SK-N-MC (cell line): ENCODE data around the gene ZNF710.

ENCODE experiments used
- DNase-seq: peaks from one replicate; pipeline ENCODE4 v3.0.0-alpha.2; 2011; ENCODE audit warnings: low read depth, low spot score
- H3K27ac ChIP-seq: fragments of 200-600 bp; sonication (generic); 2 replicates; pipeline ENCODE4 v1.5.1; 2016; ENCODE audit warnings: mixed run types
- H3K36me3 ChIP-seq: fragments of 200-600 bp; sonication (generic); 2 replicates; pipeline ENCODE4 v1.6.1; 2017; ENCODE audit warnings: antibody characterized with exemption, low read length, mixed read lengths; ENCODE audit not compliant: insufficient read depth
- H3K4me3 ChIP-seq: fragments of 200-600 bp; sonication (generic); 2 replicates; pipeline ENCODE4 v1.5.1; 2016
- H3K9ac ChIP-seq: fragments of 200-600 bp; sonication (generic); 2 replicates; pipeline ENCODE4 v1.8.0; 2017; ENCODE audit warnings: mixed run types, mixed read lengths; ENCODE audit not compliant: insufficient read length
- H3K9me3 ChIP-seq: fragments of 200-600 bp; sonication (generic); 2 replicates; pipeline ENCODE4 v1.6.1; 2017; ENCODE audit warnings: low read depth, mild to moderate bottlenecking, antibody characterized with exemption, low read length, moderate library complexity, mixed read lengths
- EZH2 ChIP-seq: fragments of 200-600 bp; sonication (generic); IDR thresholded peaks from one replicate; pipeline ENCODE4 v1.6.1; 2017; ENCODE audit warnings: antibody characterized with exemption
- FOXP2 ChIP-seq: optimal IDR thresholded peaks from 2 replicates; pipeline ENCODE3; 2011; ENCODE audit warnings: mild to moderate bottlenecking, moderate library complexity; ENCODE audit not compliant: insufficient read depth; ENCODE audit errors: extremely low read length, control extremely low read depth
- POLR2AphosphoS5 ChIP-seq: IDR thresholded peaks from 2 replicates; pipeline ENCODE4 v1.6.1; 2012; ENCODE audit warnings: mild to moderate bottlenecking, low read depth, low read length, borderline replicate concordance

ZNF710 gene

GRCh38 chr15:90059208-90059985 lies 58.3 kb downstream of the ZNF710 start:
- TF ChIP-seq POLR2AphosphoS5, result no peak
- peak; percentile 45 for TF ChIP-seq FOXP2
- TF ChIP-seq EZH2, result no peak
- peak overlapping the region; percentile 26 for H3K4me3 ChIP-seq
- H3K9ac ChIP-seq, result no peak overlapping the region
- H3K36me3 ChIP-seq, result no peaks in the 10 kb centered on the region
- H3K9me3 ChIP-seq, result no peaks in the 10 kb centered on the region
- no peak for DNase-seq
- peak overlapping the region; percentile 89 for H3K27ac ChIP-seq

- TF ChIP-seq POLR2AphosphoS5 (no peak), FOXP2 (no peak), EZH2 (no peak)
- Histone ChIP-seq H3K9ac (no peak overlapping the region), H3K9me3 (no peaks in the 10 kb centered on the region), H3K4me3 (no peak overlapping the region), H3K36me3 (no peaks in the 10 kb centered on the region), H3K27ac (peak overlapping the region; percentile 70)
- DNase-seq, result no peak
Measured at GRCh38 chr15:90060797-90061196, 59.7 kb downstream of the ZNF710 start.

- Histone ChIP-seq H3K4me3 (no peak overlapping the region; the same call in 1 of the 2 replicates), H3K36me3 (no peaks in the 10 kb centered on the region), H3K27ac (peak overlapping the region; percentile 46; the same call in 1 of the 2 replicates), H3K9me3 (no peaks in the 10 kb centered on the region), H3K9ac (no peak overlapping the region)
- DNase-seq, result no peak
- TF ChIP-seq FOXP2, result no peak
- TF ChIP-seq POLR2AphosphoS5, result no peak
- no peak for TF ChIP-seq EZH2
Measured at GRCh38 chr15:90062023-90062442, 60.9 kb downstream of the ZNF710 start.

GRCh38 chr15:90062462-90062932 lies 61.4 kb downstream of the ZNF710 start:
- Histone ChIP-seq H3K9ac (no peak overlapping the region), H3K36me3 (no peaks in the 10 kb centered on the region), H3K4me3 (no peak overlapping the region; the same call in 1 of the 2 replicates), H3K27ac (0 out of 2 replicates have a peak overlapping the region, but pooled peaks have one; percentile 36), H3K9me3 (no peaks in the 10 kb centered on the region)
- no peak for DNase-seq
- TF ChIP-seq POLR2AphosphoS5, result no peak
- no peak for TF ChIP-seq EZH2
- TF ChIP-seq FOXP2, result no peak

GRCh38 chr15:90062973-90063769 lies 62.0 kb downstream of the ZNF710 start:
- H3K4me3 ChIP-seq, result no peak overlapping the region
- H3K36me3 ChIP-seq, result no peaks in the 10 kb centered on the region
- TF ChIP-seq FOXP2, result no peak
- no peak for TF ChIP-seq POLR2AphosphoS5
- TF ChIP-seq EZH2, result no peak
- DNase-seq, result no peak
- 0 out of 2 replicates have a peak overlapping the region, but pooled peaks have one; percentile 26 for H3K27ac ChIP-seq
- H3K9me3 ChIP-seq, result no peaks in the 10 kb centered on the region
- no peak overlapping the region for H3K9ac ChIP-seq

- no peak overlapping the region for H3K9ac ChIP-seq
- peak overlapping the region; percentile 32; the same call in 1 of the 2 replicates for H3K27ac ChIP-seq
Measured at GRCh38 chr15:90063770-90064247, 62.7 kb downstream of the ZNF710 start.

GRCh38 chr15:90064911-90065681 lies 64.0 kb downstream of the ZNF710 start:
- no peaks in the 10 kb centered on the region for H3K9me3 ChIP-seq
- DNase-seq, result no peak
- H3K4me3 ChIP-seq, result no peak overlapping the region
- TF ChIP-seq EZH2 (no peak), POLR2AphosphoS5 (no peak), FOXP2 (no peak)
- H3K36me3 ChIP-seq, result 0 out of 2 replicates have a peak, but pooled peaks cover 6% of the 10 kb centered on the region
- no peak overlapping the region for H3K9ac ChIP-seq
- H3K27ac ChIP-seq, result no peak overlapping the region

More at GRCh38 chr15:90063770-90064247, 62.7 kb downstream of the ZNF710 start:
- no peak for DNase-seq
- H3K4me3 ChIP-seq, result no peak overlapping the region
- H3K9me3 ChIP-seq, result no peaks in the 10 kb centered on the region
- 0 out of 2 replicates have a peak, but pooled peaks cover 6% of the 10 kb centered on the region for H3K36me3 ChIP-seq
- no peak for TF ChIP-seq FOXP2
- no peak for TF ChIP-seq EZH2
- TF ChIP-seq POLR2AphosphoS5, result no peak
